ENCODE measurements around the gene TRAPPC6A. TPM values are rescaled to one million over a fixed set of nuclear protein-coding genes. Genes with fewer than 3 reads are reported as not detected.
"Not testable (repeated sequence)": the region's sequence is repeated elsewhere in the genome, so short reads cannot be mapped to it uniquely, and the experiment has no call there.

The TRAPPC6A gene
- total RNA-seq, 1 donor from 2014 or later = 28.7 TPM

- intact Hi-C loops (cut with DNase I) = no loop called here
- Histone ChIP-seq H3K27ac (no peak overlapping the region), H3K27me3 (no peaks in the 10 kb centered on the region), H3K9me3 (no peaks in the 10 kb centered on the region), H3K36me3 (no peaks in the 10 kb centered on the region), H3K4me1 (peaks cover 59% of the 10 kb centered on the region), H3K4me3 (no peak overlapping the region)
- DNase-seq (ENCODE audit: extremely low spot score in 2 of 2) = no peak
- no peak for TF ChIP-seq POLR2A (IDR thresholded peaks at IDR 0.05)
- TF ChIP-seq CTCF (IDR thresholded peaks at IDR 0.05) = no peak
- no peak for TF ChIP-seq POLR2AphosphoS5 (IDR thresholded peaks at IDR 0.05; ENCODE audit: insufficient read depth in 1 of 2, low read depth in 1 of 2)
These were observed 58.5 kb downstream of the TRAPPC6A start for GRCh38 chr19:45119582-45119981.

GRCh38 chr19:45118591-45119355, 59.3 kb downstream of the TRAPPC6A start:
- H3K27ac ChIP-seq; intact Hi-C loops (cut with DNase I); H3K27me3 ChIP-seq; H3K9me3 ChIP-seq; H3K4me3 ChIP-seq; H3K36me3 ChIP-seq; DNase-seq (ENCODE audit: extremely low spot score in 2 of 2): not testable (repeated sequence)
- H3K4me1 ChIP-seq = peaks cover 60% of the 10 kb centered on the region

- H3K9me3 ChIP-seq = no peaks in the 10 kb centered on the region
- H3K4me3 ChIP-seq = no peak overlapping the region
- intact Hi-C loops (cut with DNase I) = no loop called here
- no peak for DNase-seq (ENCODE audit: extremely low spot score in 2 of 2)
- no peak overlapping the region for H3K27ac ChIP-seq
- TF ChIP-seq CTCF (IDR thresholded peaks at IDR 0.05) (no peak), POLR2A (IDR thresholded peaks at IDR 0.05) (no peak), POLR2AphosphoS5 (IDR thresholded peaks at IDR 0.05; ENCODE audit: insufficient read depth in 1 of 2, low read depth in 1 of 2) (no peak)
- H3K36me3 ChIP-seq = no peaks in the 10 kb centered on the region
- no peaks in the 10 kb centered on the region for H3K27me3 ChIP-seq
- peaks cover 59% of the 10 kb centered on the region for H3K4me1 ChIP-seq
These were observed 59.9 kb downstream of the TRAPPC6A start for GRCh38 chr19:45118106-45118505.

- H3K9me3 ChIP-seq = no peaks in the 10 kb centered on the region
- H3K4me3 ChIP-seq = no peak overlapping the region
- H3K4me1 ChIP-seq = peaks cover 59% of the 10 kb centered on the region
- no peak overlapping the region for H3K27ac ChIP-seq
- DNase-seq (ENCODE audit: extremely low spot score in 2 of 2) = no peak
- TF ChIP-seq POLR2AphosphoS5 (IDR thresholded peaks at IDR 0.05; ENCODE audit: insufficient read depth in 1 of 2, low read depth in 1 of 2) = no peak
- TF ChIP-seq CTCF (IDR thresholded peaks at IDR 0.05) = no peak
- TF ChIP-seq POLR2A (IDR thresholded peaks at IDR 0.05) = no peak
- H3K36me3 ChIP-seq = no peaks in the 10 kb centered on the region
- intact Hi-C loops (cut with DNase I) = no loop called here
- no peaks in the 10 kb centered on the region for H3K27me3 ChIP-seq
These were observed 60.4 kb downstream of the TRAPPC6A start for GRCh38 chr19:45117671-45118070.

GRCh38 chr19:45117167-45117594, 60.9 kb downstream of the TRAPPC6A start:
- H3K4me1 ChIP-seq = peaks cover 57% of the 10 kb centered on the region
- no peak overlapping the region for H3K27ac ChIP-seq
- DNase-seq (ENCODE audit: extremely low spot score in 2 of 2) = no peak
- intact Hi-C loops (cut with DNase I) = no loop called here
- H3K4me3 ChIP-seq = no peak overlapping the region
- TF ChIP-seq CTCF (IDR thresholded peaks at IDR 0.05) (no peak), POLR2AphosphoS5 (IDR thresholded peaks at IDR 0.05; ENCODE audit: insufficient read depth in 1 of 2, low read depth in 1 of 2) (no peak), POLR2A (IDR thresholded peaks at IDR 0.05) (no peak)
- no peaks in the 10 kb centered on the region for H3K9me3 ChIP-seq
- H3K27me3 ChIP-seq = no peaks in the 10 kb centered on the region
- no peaks in the 10 kb centered on the region for H3K36me3 ChIP-seq

Measured in vagina (tissue), 2 donors.